Smooth muscle cell of the brain vasculature (primary cell): ENCODE results near the gene UTP11.

Source experiments
- DNase-seq: peaks from one replicate; pipeline ENCODE4 v3.0.0-alpha.2; 2012; ENCODE audit warnings: low read depth, low spot score

Gene UTP11

GRCh38 chr1:38071312-38072256 is 59.0 kb downstream of the UTP11 start:
- DNase-seq: no peak

GRCh38 chr1:38072858-38073257 is 60.3 kb downstream of the UTP11 start:
- no peak for DNase-seq

DNA sequence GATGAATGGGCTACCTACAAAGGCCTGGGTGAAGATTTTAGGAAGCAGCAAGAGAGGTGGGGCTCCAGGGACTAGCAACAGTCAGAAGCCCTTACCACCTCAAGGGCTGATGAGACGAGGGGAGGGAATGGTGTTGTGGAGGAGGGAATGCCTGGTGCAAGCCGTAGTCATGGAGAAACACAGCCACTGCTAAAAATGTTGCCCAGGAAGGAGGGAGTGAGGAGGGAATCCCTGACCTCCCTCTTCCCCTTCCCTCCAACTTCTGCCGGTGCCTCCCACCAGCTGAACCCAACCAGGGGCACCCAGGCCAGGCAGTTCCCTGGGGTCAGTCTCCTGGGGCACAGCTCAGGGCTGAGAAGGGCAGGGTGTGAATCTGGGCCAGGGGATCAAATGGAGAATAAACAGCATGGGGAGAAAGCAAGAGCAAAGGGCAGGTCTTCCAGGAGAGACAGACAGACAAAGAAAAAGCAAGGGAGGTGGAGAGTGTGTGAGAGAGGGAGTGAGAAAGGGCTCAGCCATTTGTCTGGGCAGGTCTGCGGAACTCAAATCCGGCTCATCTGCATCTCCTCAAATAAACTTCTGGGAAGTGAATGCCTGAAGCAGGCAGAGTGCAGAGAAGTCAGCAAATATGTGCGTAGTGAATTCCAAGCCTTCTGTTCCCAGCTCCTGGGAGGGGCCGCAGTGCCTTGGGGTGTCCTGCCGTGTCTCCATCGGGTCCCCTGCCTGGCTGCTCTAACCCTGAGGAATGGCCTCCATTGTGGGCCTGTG is 61.2 kb downstream of the UTP11 start:
- no peak for DNase-seq

DNA sequence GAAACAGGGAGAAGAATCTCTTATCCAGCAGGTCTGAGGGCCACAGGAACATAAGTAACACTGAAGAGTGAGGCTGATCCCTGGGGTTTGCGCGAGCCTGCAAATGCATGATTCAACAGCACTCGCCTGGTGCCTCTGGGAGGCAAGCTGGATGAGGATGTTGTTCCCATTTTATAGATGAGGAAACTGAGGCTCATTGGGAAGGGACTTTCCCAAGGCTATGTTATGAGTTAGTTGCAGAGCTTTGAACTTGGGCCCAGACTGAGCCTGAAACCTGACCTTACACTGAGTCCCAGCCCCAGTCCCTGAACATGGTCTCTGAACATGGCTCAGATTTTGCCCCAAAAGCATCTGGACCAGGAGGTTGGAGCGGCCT is 61.8 kb downstream of the UTP11 start:
- no peak for DNase-seq
